Activated T-helper 9 cell treated with anti-CD3 and anti-CD28 coated beads, Interleukin-2, amount 50 U/mL, for 16 hours (primary cell): Measurements from ENCODE around the gene LSP1.
"Not testable (repeated sequence)": the region's sequence is repeated elsewhere in the genome, so short reads cannot be mapped to it uniquely, and the experiment has no call there.

Source experiments
- DNase-seq: peaks from one replicate; pipeline ENCODE4 v3.0.0-alpha.2; 2020; ENCODE audit warnings: low read depth

LSP1 gene

DNA sequence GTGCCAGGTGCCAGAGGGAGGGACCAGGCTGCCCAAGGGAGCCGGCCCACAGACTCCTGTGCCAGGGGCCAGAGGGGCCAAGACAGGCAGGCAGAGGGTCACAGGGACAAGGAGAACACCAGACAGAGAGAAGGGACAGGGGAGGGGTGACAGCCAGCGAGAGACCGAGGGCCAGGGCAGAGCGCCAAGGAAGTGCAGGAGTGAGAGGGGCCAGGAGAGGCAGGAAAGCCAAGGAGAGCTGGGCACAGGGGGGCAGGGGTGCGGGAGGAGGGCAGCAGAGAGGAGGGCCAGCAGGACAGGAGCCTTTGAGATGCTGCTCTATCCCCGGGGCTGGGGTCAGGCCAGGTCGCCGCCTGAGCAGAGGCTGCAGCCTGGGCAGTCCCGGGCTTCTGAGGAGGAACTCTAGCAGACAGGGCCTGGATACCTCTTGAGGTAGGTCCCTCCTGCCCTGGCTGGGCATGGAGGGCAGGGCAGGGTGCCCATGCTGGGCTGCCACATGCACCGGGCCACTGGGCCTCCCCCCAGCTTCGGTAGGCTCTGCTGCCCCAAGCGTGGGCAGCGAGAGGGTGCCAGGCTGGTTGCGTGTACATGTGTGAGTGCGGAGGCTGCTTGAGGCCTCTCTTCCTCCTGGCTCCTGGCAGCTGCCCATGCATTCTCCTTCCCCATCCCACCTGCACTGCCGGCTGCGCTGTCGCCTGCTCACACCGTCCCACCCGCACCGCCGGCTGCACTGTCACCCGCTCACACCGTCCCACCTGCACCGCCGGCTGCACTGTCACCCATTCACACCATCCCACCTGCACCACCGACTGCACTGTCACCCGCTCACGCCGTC is 12.2 kb downstream of the LSP1 start:
- DNase-seq, result no peak

- no peak for DNase-seq
Observed at GRCh38 chr11:1866226-1866625, 13.3 kb downstream of the LSP1 start.

- no peak for DNase-seq
Observed at GRCh38 chr11:1866776-1867175, 13.9 kb downstream of the LSP1 start.

DNA sequence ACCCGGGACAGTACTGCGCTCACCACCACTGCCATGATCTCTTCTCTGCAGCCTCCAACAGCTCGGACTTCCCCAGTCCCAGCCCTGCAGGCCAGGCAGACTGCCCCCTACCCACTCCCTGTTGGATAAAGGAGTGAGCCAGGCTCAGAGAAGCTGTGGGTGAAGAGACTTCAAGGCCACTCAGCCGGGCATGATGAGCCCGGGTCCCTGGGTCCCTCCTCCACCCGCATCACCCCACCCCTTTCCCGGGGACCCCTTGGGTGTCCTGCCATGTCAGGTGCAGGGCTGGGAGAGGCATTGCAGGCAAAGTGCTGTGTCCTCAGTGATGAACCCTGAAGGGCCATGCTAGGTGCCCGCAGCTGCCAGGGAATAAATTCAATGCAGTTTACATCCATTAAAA is 14.5 kb downstream of the LSP1 start:
- no peak for DNase-seq

- DNase-seq, result no peak
Observed at GRCh38 chr11:1868056-1868635, 15.3 kb downstream of the LSP1 start.

DNA sequence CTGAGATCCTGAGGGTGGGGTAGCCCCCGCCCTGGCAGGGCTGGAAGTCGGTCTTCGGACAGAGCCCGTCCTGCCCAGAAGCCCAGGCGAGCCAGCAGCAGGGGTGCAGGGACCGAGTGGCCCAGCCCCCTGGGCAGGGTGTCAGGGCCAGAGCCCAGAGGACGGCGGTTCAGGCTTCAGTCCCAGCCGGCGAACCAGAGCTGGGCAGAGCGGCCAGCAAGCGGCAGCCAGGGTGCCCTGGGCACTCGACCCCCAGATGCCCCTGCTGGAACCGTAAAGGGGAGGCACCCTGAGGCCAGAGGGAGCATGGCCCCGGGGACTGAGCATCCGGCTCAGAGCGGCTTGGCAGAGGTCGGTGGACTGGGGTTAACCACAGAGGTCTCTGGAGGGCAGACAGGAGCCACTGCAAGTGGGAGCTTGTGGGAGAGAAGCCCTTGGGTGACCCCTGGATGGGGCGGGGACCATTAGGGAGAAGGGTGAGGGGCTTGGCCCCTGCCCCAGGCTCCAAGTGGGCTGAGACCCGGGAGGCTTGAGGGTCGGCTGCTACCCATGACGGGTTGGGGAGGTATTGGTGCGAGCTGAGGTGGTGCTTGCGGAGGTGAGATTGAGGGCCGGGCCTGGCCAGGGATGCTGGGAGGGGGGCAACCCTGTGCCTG is 15.9 kb downstream of the LSP1 start:
- DNase-seq, result no peak

GRCh38 chr11:1869427-1870325 is 16.8 kb downstream of the LSP1 start:
- DNase-seq, result no peak

GRCh38 chr11:1870326-1870696 is 17.4 kb downstream of the LSP1 start:
- no peak for DNase-seq

DNA sequence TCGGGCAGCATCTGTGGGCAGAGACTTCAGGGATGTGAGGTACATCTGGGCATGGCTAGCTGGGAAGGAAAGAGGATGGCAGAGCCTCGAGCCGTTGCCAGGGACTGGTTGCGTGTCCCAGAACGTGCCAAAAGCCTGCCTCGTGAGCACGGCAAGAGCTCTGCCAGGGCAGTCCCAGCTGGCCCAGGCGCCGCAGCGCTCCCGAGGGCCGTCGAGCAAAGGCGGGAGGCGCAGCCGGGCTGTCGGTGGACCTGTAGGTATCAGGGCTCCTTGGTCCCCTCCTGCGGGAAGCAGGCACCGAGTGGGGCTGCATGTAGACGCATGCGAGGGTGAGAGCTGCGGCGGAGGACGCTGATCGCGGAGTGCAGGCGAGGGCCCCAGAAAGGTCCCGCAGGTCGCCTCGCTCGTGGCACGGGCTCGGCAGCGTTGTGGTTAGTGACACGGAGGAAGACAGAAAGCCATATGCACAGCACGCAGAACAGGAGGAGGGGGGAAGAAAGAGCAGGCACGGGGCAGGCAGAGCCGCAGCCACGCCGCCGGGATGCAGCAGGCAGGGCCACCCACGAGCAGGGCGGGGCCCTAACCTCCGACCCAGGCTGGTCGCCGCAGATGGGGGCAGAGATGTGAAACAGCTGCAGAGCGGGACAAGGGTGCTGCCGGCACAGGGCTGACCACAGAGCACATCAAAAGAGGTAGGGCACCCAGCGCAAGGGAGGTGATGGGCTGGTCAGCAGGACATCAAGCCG is 18.0 kb downstream of the LSP1 start:
- peak; percentile 28 for DNase-seq

GRCh38 chr11:1871531-1871930 is 18.6 kb downstream of the LSP1 start:
- DNase-seq, result no peak

- no peak for DNase-seq
Observed at GRCh38 chr11:1872267-1872985, 19.5 kb downstream of the LSP1 start.

GRCh38 chr11:1873048-1873812 is 20.3 kb downstream of the LSP1 start:
- no peak for DNase-seq

DNA sequence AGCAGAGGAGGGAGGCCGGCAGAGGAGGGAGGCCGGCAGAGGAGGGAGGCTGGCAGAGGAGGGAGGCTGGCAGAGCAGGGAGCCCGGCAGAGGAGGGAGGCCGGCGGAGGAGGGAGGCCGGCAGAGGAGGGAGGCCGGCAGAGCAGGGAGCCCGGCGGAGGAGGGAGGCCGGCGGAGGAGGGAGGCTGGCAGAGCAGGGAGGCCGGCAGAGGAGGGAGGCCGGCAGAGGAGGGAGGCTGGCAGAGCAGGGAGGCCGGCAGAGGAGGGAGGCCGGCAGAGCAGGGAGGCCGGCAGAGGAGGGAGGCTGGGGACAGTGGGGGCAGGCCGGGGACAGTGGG is 20.9 kb downstream of the LSP1 start:
- DNase-seq, result not testable (repeated sequence)

DNA sequence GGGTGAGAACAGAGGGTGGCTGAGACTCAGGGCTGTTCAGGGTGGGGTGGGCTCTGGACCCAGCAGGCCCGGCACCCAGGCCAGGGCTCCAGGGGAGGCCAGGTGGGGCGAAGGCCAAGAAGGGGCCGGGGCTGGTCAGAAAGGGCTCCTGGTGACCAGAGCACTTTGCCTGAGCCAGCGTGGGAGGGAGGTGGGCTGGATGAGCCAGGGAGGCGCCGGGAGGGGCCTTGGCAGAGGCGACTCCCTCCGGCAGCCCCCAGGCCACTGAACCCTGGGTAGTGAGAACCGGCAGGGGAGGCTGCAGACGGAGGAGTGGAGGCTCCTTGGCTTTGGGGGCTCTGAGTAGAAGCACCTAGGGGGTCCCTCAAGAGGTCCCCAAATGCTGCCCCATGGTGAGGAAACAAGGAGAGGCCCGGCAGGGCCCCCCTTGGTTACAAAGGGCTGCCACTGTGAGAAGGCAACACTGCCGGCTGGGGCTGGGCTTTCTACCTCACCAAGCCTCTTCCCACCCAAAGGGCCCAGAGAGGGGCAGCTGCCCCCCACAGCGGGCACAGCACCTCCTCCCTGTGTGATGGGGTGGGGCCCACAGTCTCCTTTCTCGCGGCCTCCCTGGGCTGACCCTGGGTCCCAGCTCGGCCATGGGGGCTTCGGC is 21.7 kb downstream of the LSP1 start:
- DNase-seq, result peak; percentile 0

- no peak for DNase-seq
Observed at GRCh38 chr11:1875093-1875850, 22.4 kb downstream of the LSP1 start.

DNA sequence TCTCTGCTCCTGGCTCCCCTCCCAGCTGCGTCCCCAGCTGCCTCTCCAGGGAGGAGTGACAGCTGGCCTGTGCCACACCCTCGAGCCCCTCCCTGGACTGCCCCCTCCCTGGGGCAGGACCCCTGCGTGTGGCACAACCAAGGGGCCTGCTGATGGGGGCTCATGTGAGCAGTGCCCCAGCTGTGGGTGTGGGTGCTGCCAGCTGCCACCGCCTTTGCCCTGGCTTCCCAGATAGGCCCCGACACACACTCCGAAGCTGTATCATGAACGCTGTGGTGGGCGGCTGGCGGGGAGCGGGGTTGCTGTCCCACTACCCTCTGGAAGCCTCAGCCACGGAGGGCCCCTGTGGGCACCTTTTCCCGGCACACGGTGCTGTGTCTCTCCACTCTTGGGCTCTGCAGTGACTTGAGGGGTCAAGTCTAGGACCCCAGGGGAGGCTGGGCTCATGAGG is 23.0 kb downstream of the LSP1 start:
- not testable (repeated sequence) for DNase-seq

GRCh38 chr11:1876361-1877063 is 23.6 kb downstream of the LSP1 start:
- peak; percentile 0 for DNase-seq
